ENCODE data around the gene ERGIC1.
"Not testable (repeated sequence)": the region's sequence is repeated elsewhere in the genome, so short reads cannot be mapped to it uniquely, and the experiment has no call there.

ERGIC1 gene

DNA sequence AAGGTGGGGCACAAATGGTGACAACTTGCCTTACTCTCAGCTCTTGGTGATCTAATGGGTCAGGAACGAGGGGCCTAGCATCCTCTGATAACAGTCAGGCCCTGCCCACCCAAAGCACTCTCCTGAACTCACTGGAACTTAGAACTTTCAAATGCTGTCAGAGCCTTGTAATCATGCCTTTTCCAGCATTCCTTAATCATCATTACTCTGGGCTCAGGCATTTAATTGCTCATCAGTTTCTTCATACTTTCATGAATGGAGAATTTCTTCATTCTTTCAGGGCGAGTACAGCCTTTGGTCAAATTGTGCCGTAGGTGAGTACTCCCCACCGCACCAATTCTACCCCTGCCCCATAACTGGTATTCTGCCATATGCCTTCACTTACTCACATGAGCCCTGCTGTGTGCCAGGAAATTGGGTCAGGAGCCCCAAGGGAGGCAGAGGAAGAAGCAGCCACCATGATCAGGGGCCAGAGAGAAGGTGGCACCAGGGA is 32.8 kb upstream of the ERGIC1 start:
- no peak for DNase-seq

DNA sequence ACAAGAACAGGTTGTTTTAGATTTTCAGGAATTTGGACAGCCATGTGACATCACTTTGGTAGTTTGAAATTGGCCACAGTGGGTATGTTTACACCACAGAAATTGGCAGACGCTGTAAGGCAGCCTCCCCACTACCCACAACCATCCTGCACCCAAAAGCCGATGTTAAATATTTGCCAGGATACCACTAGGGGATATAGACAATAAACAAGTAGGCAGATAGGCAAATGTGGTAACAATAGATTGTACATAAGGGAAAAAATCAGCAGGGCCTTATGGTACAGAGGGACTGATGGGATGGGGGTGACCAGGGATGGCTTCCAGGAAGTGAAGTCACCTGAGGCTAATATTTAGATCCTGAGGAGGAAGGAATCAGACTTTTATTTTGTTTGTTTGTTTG is 31.9 kb upstream of the ERGIC1 start:
- DNase-seq: no peak

DNA sequence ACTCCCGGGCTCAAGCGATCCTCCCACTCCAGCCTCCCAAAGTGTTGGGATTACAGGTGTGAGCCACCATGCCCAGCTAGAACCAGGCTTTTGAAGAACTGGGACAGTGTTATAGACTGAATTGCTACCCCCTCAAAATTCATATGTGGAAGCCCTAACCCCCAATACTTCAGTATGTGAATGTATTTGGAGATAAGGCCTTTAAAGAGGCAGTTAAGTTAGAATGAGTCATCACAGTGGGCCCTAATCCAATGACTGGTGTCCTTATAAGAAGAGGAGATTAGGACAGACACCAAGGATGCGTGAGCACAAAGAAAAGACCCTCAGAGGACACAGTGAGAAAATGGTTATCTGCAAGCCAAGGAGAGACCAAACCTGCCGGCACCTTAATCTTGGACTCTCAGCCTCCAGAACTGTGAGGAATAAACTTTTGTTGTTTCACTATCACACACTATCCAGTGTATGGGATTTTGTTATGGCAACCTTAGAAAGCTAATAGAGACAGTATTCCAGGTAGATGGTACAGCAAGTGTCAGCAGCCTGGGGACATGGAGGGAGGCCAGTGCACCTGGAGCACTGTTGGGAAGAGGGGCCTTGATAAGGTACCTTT is 31.4 kb upstream of the ERGIC1 start:
- DNase-seq: no peak

DNA sequence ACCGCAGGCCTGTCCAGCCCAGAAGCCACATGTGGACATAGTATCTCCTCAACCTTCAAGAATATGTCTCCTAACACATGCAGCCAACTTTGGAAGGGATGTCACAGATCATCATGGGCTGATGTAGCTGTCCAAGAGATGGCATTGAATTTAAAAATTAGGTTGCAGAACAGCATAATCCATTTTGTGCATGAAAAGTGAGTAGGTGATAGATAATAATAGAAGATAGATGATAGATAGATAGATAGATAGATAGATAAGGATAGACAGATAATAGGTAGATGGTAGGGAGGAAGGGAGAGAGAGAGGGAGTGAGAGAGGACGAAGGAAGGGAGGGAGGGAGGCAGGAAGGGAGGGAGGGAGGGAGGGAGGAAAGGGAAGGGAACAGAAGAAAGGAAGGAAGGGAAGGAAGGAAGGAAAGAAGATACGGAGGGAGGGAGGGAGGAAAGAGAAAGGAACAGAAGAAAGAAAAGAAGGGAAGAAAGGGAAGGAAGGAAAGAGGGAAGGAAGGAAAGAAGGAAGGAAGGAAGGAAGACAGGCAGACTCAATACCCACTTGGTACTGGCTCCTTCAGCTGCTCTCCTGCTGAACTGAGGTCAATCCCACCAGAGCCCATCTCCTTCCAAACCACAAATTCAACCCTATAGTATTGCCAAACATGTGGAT is 28.9 kb upstream of the ERGIC1 start:
- DNase-seq: no peak

DNA sequence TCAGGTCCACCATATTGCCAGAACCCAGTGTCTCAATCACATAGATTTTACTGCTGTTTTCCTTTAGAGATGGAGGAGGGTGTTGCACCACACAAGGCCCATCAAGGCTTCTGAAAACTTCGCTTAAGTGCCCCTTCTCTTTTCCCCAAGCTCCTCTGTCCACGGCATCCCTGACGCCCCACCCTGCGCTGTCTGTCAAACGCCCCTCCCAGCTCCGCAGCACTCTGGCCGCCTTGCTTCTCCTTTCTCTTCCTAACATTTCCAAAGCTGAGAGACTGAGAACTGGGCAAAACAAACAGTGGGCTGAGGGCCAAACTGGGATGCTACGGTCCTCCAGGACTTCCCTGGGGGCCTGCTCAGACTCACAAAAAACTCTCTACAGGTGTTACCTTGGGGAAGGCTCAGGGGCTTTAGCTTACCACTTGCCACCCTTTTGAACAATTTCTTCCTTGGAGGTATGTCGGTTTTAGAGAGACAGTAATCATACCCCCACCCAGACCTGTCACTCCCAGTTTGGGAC is 28.3 kb upstream of the ERGIC1 start:
- no peak for DNase-seq

DNA sequence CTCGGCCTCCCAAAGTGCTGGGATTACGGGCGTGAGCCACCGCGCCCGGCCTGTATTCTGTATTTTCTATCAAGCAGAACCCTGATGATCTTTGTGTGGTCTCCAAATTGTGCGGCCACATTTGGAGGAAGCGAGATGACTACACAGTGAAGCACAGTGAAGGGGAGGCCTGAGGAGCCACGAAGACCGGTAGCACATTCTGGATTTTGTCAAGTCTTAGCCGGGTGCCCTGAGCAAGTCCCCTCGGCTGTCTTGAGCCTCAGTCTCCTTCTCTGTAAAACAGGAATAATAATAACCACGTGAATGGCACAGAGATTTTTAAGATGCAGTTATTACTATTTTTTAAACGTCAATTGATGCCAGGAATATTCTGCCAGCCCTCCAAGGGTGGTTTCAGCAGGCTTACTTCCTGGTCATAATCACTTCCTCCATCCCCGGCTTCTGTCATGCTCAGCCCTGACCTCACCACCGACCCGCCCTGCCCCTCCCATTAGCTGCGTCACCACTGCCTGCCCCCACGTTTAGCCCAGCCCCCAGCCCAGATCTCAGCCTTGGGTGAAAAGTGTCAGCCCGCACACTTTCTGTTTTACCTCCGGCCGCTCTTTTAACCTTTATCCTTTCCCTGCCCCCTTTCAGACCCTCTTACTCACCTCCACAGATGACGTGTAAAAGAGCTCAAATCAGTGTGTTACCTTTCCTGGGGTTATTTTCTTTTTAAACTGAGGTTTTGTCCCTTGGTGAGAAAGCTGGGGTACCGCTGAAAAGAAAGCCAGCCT is 27.0 kb upstream of the ERGIC1 start:
- DNase-seq: no peak

DNA sequence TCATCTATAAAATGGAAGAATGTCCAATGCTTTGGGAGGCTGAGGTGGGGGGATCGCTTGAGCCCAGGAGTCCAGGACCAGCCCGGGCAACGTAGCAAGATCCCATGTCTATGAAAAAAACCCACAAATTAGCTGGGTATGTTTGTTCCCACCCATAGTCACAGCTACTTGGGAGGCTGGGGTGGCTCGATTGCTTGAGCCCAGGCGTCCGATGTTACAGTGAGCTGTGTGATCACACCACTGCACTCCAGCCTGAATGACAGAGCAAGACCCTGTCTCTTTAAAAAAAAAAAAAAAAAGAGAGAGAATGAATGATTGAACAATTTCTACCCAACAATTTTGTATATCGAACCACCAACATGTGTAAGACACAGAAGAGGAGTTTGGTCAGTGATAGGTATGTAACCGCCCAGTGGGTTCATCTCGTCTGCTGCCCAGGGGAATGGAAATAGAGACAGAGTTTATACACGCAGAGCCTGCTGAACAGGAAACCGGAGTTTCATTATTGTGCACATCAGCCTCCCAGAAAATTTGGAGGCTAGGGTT is 26.2 kb upstream of the ERGIC1 start:
- no peak for DNase-seq

DNA sequence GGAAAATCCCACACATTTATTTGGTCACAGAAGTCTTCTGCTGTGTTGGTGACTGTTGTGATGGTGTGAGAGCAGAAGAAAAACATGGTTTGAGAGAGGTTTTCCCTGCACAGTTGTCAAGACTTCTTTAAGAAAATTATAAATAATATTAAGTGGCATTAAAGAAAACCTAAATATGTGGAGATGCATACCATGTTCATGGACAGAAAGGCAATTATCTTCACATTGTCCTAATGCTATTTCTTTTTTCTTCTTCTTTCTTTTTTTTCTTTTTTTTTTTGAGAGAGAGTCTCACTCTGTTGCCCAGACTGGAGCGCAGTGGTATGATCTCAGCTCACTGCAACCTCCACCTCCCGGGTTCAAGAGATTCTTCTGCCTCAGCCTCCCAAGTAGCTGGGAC is 24.3 kb upstream of the ERGIC1 start:
- DNase-seq: no peak

DNA sequence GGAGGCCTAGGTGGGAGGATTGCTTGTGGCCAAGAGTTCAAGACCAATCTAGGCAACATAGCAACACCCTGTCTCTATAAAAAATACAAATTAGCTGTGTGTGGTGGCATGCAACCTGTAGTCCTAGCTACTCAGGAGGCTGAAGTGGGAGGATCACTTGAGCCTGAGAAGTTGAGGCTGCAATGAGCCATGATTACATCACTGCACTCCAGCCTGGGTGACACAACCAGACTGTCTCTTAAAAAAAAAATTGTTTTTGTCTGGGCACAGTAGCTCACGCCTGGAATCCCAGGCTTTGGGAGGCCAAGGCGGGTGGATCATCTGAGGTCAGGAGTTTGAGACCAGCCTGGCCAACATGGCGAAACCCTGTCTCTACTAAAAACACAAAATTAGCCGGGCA is 23.1 kb upstream of the ERGIC1 start:
- not testable (repeated sequence) for DNase-seq

DNA sequence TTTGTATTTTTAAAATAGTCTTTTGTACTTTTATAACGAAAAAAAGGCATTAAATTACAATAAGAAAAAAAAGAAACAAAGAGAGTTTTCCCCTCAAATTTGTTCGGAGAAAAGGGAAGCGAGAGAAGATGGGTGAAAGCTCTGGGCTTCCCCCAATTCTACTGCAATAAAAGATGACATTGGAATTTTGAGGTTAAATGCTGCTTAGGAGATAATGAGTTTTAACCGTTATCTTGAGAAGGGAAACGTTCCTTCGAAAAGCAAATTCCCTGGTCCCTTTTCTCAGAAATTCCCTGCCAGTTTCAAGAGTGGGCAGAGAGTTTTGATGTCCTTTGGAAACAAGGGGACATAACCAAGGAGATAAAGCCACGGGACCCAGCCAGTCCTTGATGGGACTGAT is 18.4 kb upstream of the ERGIC1 start:
- no peak for DNase-seq

DNA sequence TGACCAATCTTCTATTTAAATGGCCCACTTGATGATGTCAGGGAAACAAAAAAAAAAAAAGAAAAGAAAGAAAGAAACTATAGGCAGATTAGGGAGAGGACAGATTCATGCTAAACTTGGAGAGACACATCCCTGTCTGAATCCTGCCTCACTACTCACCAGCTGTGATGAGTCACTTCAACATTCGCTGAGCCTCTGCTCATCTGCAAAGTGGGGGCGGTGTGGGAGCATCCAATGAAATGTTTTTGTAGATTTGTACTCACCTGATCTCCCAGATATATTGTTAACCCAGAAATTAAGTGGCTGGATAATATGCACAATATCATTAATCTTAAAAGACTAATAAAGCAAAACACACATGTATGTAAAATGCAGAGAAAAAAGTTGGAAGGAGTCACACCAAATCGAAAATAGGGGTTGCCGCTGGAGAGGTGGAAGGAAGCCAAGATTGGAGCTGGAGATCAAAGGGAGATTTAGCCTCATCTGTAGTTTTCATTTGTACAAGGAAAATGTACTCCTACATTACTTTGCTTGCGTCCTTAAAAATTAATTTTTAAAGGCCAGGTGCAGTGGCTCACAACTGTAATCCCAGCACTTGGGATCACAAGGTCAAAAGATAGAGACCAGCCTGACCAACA is 17.0 kb upstream of the ERGIC1 start:
- no peak for DNase-seq

DNA sequence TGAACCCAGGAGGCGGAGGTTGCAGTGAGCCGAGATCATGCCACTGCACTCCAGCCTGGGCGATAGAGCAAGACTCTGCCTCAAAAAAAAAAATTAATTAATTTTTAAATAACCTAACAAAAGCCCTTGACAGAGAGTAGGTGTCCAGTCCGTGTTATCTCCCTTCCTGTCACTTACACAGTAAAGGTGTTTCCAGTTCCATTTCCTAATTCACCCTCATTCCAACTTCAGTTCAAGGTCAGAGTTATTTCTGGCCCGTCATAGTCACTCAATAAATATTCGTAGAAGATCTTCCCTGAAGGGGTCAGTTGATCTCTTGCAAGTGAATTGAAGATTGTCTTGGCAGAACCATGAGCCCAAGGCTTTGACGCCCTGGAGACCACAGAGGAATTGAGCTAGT is 16.4 kb upstream of the ERGIC1 start:
- DNase-seq: no peak

DNA sequence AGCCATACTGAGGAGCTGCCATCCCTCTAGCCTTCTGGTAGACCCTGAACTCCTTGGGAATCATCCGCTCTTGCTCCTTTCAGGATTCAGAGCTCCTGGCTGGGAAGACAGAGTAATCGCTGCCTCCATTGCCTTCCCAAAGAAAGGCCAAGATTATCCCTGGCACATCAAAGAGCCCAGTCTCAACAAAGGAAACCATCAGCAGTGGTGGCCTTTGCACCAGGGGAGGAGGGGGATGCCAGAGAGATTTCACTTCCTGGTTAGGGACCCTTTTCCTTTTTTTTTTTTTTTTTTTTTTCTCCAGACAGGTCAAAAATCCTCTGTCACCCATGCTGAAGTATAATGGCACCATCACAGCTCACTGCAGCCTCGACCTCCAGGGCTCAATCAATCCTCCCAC is 16.0 kb upstream of the ERGIC1 start:
- DNase-seq: no peak

DNA sequence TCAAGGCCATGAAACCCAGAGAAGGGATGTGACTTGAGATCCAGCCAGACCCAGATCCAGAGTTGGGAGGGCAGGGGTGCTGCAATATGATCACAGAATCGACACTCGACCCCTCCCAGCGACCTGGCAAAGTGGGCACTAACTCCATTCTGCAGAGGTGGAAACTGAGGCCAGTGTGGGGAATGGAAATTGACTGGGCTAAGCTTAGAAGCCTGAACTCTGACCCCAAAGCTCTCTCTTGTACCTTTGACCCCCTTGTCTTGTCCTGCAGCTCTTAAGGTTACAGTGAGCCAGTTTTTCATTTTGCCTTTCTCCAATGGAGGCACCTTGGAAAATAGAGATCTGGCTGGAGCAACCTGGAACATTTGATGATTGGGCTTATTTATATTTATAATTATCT is 14.5 kb upstream of the ERGIC1 start:
- no peak for DNase-seq

DNA sequence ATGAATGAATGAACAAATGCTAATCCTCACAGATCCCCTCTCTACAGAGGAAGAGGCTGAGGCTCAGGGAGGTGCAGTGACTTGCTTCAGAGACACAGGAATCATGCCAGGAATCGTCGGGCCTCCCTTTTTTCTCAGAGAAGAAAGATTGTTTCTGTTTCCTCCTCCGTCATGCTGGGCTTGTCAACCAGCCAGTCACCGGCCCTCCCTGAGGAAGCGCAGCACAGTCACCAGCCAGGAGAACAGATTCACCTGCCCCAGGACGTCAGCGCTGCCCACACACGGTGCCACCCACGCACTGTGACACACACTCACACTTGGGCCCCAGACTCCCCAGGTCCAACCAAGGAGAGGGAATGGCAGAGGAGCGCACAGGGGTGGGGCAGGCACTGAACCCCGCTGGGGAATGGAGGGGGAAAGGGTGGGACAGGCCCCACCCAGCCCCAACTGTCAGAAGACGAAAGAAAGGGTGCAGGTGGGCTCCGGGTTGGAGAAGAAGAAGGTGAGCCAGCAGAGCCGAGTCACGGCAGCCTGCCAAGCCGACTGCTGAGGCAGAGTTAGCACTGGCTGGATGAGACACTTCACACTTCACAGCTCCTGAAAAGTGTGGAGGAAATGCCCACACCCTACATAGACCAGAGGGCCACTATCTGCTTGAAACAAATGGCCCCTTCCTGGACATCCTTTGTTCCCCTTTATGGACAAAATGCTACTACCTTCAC is 13.8 kb upstream of the ERGIC1 start:
- DNase-seq: no peak

DNA sequence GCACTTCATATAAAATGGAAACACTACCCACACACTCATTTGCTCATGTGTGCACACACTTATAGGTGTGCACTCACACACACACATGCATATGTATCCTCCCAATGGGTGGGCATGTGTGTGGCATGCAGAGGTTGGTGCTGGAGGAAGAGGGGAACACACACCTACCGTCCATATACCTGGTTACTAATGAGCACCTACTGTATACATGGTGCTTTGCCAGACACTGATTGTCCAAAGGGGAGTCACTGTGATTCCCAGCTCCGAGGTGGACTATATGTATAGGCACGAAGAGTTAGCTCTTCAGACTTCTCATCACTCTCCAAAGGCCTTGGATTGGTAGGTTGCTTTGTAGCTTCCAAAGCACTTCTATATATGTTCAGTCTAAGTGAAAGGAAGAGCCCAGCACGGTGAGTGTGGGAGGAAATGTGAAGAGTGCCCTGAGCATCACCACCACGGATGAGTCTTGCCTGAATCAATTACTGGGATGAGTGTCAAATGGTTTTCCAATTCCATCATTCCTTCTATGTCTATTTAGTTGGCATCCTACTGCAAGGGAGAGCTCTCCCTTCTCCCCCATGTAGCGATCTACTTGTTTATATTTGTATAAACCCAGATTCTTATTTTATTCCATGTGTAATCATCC is 12.6 kb upstream of the ERGIC1 start:
- no peak for DNase-seq

DNA sequence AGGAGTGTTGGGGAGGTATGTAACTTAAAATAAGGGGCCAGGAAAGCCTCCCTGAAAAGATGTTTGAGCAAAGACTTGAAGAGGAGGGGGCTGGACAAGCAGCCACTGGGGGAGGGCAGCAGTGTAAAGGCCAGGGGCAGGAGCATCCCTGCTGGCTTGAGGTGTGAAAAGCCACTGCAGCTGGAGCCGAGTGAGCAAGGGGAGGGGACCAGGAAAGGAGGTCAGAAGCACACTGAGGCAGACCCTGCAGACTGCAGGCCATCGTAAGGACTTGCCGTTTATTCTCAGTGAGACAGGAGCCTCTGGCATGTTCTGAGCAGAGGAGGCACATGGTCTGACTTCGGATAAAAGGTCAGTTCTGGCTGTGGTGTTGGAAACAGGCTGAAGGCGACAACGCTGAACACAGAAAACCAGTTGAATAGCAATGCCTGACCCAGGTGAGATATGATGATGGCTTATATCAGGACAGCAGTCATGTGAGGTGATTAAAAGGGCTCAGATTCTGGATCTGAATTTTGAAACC is 10.2 kb upstream of the ERGIC1 start:
- no peak for DNase-seq

DNA sequence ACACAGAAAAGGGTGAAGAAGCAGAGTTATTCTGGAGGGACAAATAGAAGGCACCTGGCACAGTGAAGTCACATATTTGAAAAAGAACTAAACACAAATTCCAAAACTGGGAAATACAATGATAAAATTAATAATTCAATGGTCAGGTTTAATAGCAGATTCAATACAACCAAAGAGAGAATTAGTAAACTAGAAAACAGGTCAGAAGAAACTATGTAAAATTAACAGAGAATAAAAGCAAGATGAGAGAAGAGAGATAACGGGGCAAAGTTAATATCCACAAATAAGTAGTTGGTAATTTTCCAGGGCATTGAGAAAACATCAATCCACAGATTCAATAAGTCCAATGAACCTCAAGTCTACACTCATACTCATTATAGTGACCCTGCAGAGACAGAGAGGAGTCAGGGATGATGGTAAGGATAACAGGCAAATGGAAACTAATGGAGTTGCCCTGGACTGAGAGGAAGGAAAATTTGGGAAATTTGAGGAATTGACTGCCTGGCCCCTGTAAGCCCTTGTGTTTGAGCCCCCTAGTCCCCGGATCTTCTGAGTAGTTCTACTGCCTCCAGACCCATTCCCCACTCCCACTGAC is 8.3 kb upstream of the ERGIC1 start:
- no peak for DNase-seq

DNA sequence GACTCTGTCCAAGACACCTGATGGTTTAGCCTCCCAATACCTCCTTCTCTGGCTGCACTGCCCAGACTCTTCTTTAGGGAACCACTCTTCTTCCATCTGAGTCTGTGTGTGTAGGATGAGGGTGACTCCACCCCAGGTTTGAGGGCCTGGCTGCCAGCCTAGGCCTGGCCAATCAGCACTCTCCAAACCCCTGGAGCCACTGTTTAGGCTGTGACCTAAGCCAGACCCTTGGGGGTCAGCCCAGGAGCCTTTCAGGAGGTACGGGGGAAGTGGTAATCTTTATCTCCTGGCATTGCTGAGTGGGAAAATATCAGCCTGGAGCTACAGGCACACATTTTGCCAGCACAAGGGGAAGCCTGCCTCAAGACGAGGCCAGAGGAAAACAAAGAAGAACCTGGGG is 6.2 kb upstream of the ERGIC1 start:
- DNase-seq: no peak

DNA sequence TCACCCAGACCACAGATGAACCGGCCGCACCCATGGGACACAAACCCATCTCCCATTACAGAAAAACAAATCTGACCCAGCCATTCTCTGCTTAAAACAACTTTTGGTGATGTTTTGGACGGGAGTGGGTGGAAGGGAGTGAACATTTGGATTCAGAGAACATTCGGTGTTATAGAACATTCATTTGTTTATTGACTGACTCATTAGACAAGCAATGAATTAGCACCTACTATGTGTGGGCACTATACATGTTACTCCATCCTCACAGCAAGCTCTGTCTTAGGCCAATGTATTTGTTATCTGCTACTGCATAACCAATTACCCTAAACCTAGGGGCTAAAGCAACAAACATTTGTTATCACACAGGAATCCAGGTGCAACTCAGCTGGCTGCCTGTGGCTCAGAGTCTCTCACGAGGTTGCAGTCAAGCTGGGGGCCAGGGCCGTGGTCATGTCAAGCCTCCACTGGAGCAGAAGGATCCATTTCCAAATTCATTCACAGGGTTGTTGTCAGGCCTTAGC is 5.1 kb upstream of the ERGIC1 start:
- DNase-seq: no peak

DNA sequence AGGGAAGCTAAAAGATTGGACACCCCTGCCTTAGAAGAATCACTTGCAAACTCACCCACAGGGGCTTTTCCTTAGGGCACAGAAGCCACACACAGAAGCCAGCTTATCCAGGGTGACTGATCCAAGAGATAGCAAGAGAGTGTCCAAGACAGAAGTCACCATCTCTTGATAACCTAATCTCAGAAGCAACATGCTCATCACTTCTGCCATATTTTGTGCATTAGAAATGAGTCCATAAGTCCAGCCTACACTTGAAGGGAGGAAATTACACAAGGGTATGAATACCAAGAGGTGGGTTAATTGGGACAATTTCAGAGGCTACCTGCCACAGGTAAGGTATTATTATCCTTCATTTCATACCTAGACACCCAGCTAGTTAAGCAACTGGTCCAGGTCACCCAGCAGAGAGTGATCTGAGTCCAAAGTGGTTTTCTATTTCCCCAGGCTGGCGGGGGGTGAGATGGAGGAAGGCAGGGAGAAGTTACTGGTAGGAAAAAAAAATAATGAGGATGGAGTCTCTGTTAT is 3.7 kb upstream of the ERGIC1 start:
- DNase-seq: no peak
